ENCODE measurements around the gene PGF. TPM values are rescaled to one million over a fixed set of nuclear protein-coding genes. Genes with fewer than 3 reads are reported as not detected.

Gene PGF
- total RNA-seq, 1 donor from 2014 or later = 20.2 TPM

DNA sequence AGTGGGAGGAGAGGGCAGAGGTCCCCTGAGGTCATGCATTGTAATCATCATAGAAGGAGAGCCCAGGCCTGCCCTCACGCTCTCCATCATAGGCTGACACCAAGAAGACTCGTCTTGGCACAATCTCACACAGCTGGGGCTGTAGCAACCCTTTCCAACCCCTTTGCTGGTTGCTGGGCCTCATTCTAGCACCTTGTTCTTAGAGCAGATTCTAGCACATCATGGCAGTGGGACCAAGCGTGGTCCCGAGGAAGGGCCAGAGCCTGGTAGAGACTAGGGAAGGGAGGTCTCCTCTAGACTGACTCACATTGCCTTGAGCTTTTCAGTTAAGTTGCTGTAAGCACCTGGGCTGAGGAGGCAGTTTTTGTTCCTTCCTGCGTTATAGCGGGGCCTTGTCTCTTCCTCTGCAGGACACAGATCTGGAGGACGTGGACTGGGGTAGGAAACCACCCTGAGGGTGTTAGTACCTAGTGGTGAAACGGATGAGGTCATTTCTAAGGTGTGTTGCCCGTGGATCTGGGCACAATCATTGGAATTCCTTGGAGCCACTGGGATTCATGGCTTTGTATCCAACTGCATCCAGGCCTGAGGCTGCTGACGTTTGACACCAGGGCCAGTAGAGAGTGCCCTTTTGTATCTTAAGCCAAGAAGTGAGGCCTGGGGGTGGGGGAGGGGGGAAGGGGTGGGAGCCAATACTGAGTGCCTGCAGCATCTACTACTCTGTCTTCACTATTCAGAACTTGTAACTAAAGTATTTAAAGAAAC, 52.3 kb downstream of the PGF start:
- no peak for DNase-seq (ENCODE audit: low read depth in 2 of 2)

DNA sequence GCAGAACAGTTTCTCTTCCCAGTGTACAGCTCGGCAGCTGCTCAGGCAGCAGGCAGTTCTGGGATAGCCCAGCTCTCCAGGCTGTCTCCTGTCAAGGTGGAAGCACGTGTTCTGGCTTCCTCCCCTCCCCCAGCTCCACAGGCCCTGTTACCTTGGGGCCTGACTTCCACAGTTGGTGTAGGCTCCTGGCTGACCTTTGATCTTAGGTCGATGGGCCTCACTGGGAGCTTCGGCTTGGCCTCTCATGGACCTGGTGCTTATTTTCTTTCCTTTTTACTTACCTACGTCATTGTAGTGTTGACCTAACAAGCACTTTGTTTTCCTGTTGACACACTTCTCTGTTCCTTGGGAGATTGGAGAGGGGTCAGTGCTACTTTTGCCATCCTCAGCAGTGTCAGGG, 56.7 kb downstream of the PGF start:
- DNase-seq (ENCODE audit: low read depth in 2 of 2) = no peak

DNA sequence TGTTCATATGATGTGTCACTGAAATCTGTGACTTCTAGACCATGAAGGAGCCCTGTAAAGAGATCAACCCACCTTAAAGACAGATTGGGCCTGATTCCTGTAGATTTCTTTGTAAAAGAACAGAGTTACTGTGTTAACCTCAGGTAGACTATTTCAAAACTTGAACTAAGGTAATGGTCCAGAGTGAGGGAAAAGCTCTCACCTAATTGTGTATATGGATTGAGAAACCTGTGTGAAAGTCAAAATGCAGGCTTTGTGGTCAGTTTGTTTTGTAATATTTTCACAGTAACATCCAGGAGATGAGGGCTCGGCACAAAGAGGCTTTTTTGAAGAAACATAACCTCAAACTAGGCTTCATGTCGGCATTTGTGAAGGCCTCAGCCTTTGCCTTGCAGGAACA, 57.3 kb downstream of the PGF start:
- DNase-seq (ENCODE audit: low read depth in 2 of 2) = no peak

DNA sequence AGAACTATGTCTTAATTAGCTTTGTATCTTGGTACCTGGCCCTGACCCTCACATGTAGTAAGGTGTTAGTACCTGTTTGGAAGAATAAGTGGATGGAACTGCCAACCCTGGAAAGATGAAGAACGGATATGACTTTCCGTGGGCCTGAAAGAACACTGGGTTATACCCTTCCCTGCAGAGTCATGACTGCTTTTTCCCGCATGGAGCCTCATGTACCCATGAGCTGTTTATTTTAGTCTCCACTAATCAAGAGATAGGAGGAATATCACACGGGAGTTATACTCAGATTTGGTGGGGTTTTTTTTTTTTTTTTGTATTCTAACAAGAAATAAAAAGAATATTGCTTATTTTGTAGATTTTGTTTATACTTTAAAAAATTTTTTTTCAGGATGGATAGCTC, 57.8 kb downstream of the PGF start:
- no peak for DNase-seq (ENCODE audit: low read depth in 2 of 2)

DNA sequence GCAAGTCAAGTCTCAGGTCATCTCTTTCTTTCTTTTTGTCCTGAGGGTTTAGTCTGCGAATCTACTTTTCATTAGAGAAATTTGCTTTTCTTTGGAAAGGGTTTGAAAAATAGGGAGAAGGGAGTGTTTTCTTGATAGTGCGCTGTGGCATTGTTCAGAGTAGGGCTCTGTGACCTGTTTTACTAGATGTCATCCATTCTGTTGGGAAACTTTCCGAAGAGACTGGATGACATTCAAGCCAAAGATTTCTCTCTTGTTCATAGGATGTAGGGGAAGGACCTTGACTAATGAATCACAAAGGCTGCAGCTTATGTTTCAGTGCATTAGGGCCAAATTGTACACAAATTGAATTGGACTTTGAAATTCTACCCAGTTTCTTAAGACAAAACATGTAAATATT, 59.0 kb downstream of the PGF start:
- no peak for DNase-seq (ENCODE audit: low read depth in 2 of 2)

DNA sequence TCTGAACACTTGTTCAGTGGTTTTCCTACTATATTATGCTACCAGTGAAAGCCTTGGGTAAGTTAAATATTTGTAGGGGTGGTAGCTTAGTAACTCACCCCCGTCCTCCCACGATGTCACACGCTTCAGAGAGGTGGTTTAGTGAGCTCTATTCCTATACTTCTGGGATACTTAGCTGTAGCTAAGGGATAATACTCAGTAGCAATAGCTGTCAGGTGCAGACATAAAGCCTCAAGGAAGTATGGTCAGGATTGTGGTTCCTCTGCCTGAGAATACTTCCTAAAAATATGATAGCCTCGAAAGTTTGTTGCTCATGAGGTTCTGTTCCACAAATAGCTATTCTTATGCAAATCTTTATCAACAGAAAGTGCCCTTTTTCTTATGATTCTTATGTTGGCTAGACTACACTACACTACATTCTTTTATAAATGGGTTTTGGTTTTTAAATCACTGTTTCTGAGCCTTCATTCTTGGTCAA, 61.7 kb downstream of the PGF start:
- DNase-seq (ENCODE audit: low read depth in 2 of 2) = no peak

DNA sequence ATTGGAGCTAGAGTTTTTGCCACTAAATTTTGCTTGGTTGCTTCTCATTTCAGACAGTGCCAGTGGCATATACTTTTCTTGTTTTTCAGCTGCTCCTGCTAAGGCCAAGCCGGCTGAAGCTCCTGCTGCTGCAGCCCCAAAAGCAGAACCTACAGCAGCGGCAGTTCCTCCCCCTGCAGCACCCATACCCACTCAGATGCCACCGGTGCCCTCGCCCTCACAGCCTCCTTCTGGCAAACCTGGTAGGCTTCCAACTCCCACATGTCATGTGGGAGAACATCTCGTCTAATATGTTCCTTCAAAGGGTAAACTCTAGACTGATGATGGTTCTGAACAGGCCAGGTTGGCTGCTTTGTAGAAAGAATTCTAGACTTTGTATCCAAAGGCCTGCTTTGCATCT, 62.7 kb downstream of the PGF start:
- DNase-seq (ENCODE audit: low read depth in 2 of 2) = no peak

DNA sequence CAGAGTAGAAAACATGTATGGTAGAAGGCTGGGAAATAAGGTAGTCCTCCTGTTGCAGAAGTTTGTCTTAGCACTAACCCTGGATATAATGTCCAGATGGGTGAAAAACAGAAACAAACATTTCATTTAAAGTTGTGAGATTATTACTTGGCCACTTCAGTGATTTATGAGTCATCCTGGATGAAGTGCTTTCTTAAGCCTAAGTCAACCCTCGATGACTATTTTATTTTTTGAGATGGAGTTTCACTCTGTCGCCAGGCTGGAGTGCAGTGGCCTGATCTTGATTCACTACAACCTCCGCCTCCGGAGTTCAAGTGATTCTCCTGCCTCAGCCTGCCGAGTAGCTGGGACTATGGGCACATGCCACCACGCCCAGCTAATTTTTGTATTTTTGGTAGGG, 63.5 kb downstream of the PGF start:
- DNase-seq (ENCODE audit: low read depth in 2 of 2) = no peak

Other genes starting within 250 kb of the PGF start
- 26.8 and 27.4 TPM in 2 replicates for gene AREL1, start 242.5 kb downstream of the PGF start, total RNA-seq
- 10.9 and 12.9 TPM in 2 replicates for gene FCF1, start 242.5 kb downstream of the PGF start, total RNA-seq
- gene YLPM1, start 192.3 kb downstream of the PGF start, total RNA-seq = 12.9 and 18.3 TPM in 2 replicates
- gene PROX2, start 79.5 kb downstream of the PGF start, total RNA-seq = not detected in 2 replicates
- gene DLST, start 73.7 kb downstream of the PGF start, total RNA-seq = 35.3 and 35.7 TPM in 2 replicates
- 4.4 and 6.2 TPM in 2 replicates for gene RPS6KL1, start 32.3 kb downstream of the PGF start, total RNA-seq
- 33.1 and 37.3 TPM in 2 replicates for gene EIF2B2, start 47.3 kb upstream of the PGF start, total RNA-seq
- 7.0 and 19.6 TPM in 2 replicates for gene MLH3, start 95.9 kb upstream of the PGF start, total RNA-seq
- 4.6 and 5.6 TPM in 2 replicates for gene ACYP1, start 108.4 kb upstream of the PGF start, total RNA-seq
- 0.40 and 0.44 TPM in 2 replicates for gene ZC2HC1C, start 114.0 kb upstream of the PGF start, total RNA-seq
- gene NEK9, start 171.5 kb upstream of the PGF start, total RNA-seq = 18.1 and 32.7 TPM in 2 replicates
- 170 and 192 TPM in 2 replicates for gene TMED10, start 221.0 kb upstream of the PGF start, total RNA-seq

All from lung microvascular endothelial cell (primary cell).